Naive thymus-derived CD8-positive, alpha-beta T cell (primary cell): ENCODE results near the gene GAB4. TPM values are rescaled to one million over a fixed set of nuclear protein-coding genes. Genes with fewer than 3 reads are reported as not detected.
"Not testable (repeated sequence)": the region's sequence is repeated elsewhere in the genome, so short reads cannot be mapped to it uniquely, and the experiment has no call there.

Experiments
- ATAC-seq, 2 donors: fragments of 150-1000 bp; cut with Tn5 transposase in 1 of 2; sonication (Bioruptor Pico), chemical (Tn5 transposase) in 1 of 2; 1 replicate in 1 of 2; 2 replicates in 1 of 2; pipeline ENCODE4 v1.10.0; 2021; ENCODE audit warnings: mild to moderate bottlenecking in 2 of 2, moderate library complexity in 2 of 2
- POLR2A ChIA-PET: fragments of 350-600 bp; sonication (Branson Sonifier 250); formaldehyde crosslinking; loops from one replicate; lab custom pipeline; 2021; ENCODE audit warnings: antibody characterized with exemption; lab: Charles Lee
- DNase-seq, 10 donors: peaks; one replicate each; pipeline versions ENCODE4 v3.0.0 to v3.0.0-alpha.2; 2020 to 2022
- H3K27ac Mint-ChIP-seq, 10 donors: one replicate each; pipeline ENCODE4 v1.8.0; 2020 to 2022; ENCODE audit warnings: mild to moderate bottlenecking in 10 of 10, mixed read lengths in 10 of 10, moderate library complexity in 4 of 10, inconsistent platforms in 1 of 10
- H3K27me3 Mint-ChIP-seq, 5 donors: one replicate each; pipeline ENCODE4 v1.8.0; 2021 to 2022; ENCODE audit warnings: mixed read lengths in 5 of 5
- H3K36me3 Mint-ChIP-seq, 3 donors: one replicate each; pipeline ENCODE4 v1.8.0; 2020 to 2022; ENCODE audit warnings: mixed read lengths in 3 of 3, mild to moderate bottlenecking in 2 of 3, inconsistent platforms in 1 of 3
- H3K4me1 Mint-ChIP-seq, 4 donors: one replicate each; pipeline ENCODE4 v1.8.0; 2021 to 2022; ENCODE audit warnings: mixed read lengths in 4 of 4
- H3K4me3 Mint-ChIP-seq, 10 donors: one replicate each; pipeline ENCODE4 v1.8.0; 2020 to 2022; ENCODE audit warnings: mild to moderate bottlenecking in 10 of 10, mixed read lengths in 10 of 10, moderate library complexity in 6 of 10, inconsistent platforms in 1 of 10
- H3K9me3 Mint-ChIP-seq, 9 donors: one replicate each; pipeline ENCODE4 v1.8.0; 2020 to 2022; ENCODE audit warnings: mixed read lengths in 9 of 9, mild to moderate bottlenecking in 3 of 9, inconsistent platforms in 1 of 9, moderate library complexity in 1 of 9
- polyA plus RNA-seq, 3 donors: library from polyadenylated mRNA; unstranded; fragments of 300-500 nt; fragmentation: Illumina TruSeq; gene quantifications; one replicate each; pipeline ENCODE4 v1.2.3, GENCODE V29; 2021
- total RNA-seq, 8 experiments: library from RNA in 2 of 8; stranded (reverse) in 2 of 8; gene quantifications; one replicate each; pipeline ENCODE4 v1.2.3 and lab custom pipeline; 2021 to 2026

Gene GAB4
- total and polyA plus RNA-seq, 5 experiments from 2014 or later = 1.1 to 1.6 TPM; not detected in 3

DNA sequence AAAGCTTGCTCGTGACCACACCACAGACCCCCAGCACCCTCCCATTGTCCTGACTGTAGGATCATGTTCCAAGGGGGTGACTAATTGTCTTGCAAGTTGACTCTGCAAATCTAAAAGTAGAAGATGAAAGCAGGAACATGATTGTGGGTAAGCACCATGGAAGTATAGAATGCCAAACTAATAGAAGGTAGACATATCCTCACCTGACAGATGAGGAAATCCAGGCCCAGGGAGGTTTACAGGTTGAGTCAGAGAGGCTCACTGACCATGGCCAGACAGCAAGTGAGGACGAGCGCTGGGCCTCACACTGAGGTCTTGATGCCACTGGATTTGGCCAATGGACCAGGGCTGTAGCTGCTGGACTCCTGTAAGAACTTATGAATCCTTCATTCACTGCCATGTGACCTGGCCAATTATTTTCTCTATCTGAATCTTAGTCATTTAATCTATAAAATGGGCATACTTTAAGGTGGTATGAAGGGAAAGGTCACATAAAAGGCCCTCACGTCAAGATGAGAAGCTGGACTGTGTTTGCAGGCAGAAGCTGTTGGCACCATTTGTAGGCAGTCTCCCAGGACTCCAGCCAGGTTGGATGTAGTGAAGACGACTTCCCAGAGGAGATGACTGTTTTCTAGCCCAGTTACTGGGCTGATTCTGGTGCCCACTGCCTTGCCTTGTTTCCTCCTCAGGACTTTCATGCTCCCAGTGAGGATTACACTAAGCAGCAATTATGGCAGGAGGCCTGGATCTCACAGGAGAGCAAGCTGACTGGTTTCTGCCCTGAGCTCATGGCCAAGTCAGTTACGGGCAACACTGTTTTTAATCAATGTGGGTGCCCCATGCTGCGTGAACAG lies 54.6 kb downstream of the GAB4 start:
- no peak overlapping the region for H3K4me3 Mint-ChIP-seq
- no peaks in the 10 kb centered on the region for H3K36me3 Mint-ChIP-seq
- ATAC-seq (no peak), DNase-seq (no peak)
- POLR2A ChIA-PET = no interaction called here
- H3K27ac Mint-ChIP-seq = no peak overlapping the region
- H3K27me3 Mint-ChIP-seq = no peaks in the 10 kb centered on the region
- no peaks in the 10 kb centered on the region for H3K9me3 Mint-ChIP-seq
- peaks cover 7 to 22% (median 10%) of the 10 kb centered on the region in 4 donors for H3K4me1 Mint-ChIP-seq

DNA sequence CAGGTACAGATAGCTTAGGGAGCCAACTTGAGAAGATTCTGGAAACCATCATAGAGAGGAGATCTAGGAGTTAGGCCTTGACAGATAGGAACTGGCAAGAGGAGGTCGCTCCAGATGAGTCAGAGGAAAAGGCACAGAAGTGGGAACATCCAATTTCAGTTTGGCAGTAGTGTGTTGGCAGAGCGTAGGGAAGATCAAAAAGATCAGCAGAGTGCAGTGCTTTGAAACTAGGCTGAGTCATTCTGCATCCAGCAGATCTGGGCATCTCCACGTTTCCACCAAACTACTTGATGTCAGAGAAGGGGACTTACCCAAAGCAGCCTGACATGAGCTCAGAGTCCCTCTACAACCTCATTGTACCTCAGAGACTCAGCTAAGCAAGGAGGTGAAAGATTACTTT lies 58.5 kb downstream of the GAB4 start:
- Mint-ChIP-seq H3K27ac (no peak overlapping the region), H3K4me1 (no peaks in the 10 kb centered on the region), H3K36me3 (no peaks in the 10 kb centered on the region)

DNA sequence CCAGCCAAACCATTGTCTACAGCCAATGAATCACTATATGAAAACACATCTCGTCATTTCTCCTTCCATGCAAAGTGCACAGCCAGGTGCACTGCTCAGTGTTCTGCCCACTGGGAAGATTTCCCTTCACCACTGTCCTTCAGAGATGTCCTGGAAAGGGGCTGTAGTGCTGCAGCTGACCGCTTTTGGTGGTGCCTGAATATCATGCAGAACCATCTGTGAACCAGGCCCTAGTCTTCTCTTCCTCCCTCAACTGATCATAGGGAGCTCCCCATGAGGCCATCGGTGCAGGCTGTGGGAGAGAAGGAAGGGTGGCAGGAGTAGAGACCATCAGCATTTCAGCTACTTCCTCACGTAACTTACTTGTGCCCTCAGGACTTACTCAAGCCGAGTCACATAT lies 70.2 kb downstream of the GAB4 start:
- peak overlapping the region in 1 of 10 donors; percentile 42 for H3K27ac Mint-ChIP-seq
- no peaks in the 10 kb centered on the region for H3K36me3 Mint-ChIP-seq
- H3K27me3 Mint-ChIP-seq = peaks cover 3 to 25% (median 18%) of the 10 kb centered on the region in 5 donors
- ATAC-seq = no peak
- POLR2A ChIA-PET = no interaction called here
- no peak overlapping the region for H3K4me3 Mint-ChIP-seq
- H3K4me1 Mint-ChIP-seq = no peaks in the 10 kb centered on the region
- H3K9me3 Mint-ChIP-seq = no peaks in the 10 kb centered on the region
- DNase-seq = no peak

More for the DNA sequence above, 58.5 kb downstream of the GAB4 start:
- Mint-ChIP-seq H3K9me3 (no peaks in the 10 kb centered on the region), H3K27me3 (no peaks in the 10 kb centered on the region), H3K4me3 (no peak overlapping the region)
- ATAC-seq (no peak), DNase-seq (no peak)
- POLR2A ChIA-PET = no interaction called here

DNA sequence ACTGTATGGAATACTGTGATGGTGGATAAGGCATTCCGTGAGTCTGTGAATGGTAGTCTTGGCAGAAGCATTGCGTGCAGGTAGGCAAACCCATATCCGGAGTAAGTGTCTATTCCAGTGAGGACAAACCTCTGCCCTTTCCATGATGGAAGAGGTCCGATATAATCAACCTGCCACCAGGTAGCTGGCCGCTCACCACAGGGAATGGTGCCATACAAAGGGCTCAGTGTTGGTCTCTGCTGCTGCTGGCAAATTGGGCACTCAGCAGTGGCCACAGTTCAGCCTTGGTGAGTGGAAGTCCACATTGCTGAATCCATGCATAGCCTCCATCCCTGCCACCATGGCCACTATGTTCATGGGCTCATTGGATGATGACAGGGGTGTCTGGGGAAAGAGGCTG lies 70.8 kb downstream of the GAB4 start:
- peaks cover 5 to 31% (median 19%) of the 10 kb centered on the region in 5 donors for H3K27me3 Mint-ChIP-seq
- DNase-seq, H3K4me3 Mint-ChIP-seq, ATAC-seq, H3K4me1 Mint-ChIP-seq, H3K36me3 Mint-ChIP-seq, H3K27ac Mint-ChIP-seq, POLR2A ChIA-PET, H3K9me3 Mint-ChIP-seq: not testable (repeated sequence)

DNA sequence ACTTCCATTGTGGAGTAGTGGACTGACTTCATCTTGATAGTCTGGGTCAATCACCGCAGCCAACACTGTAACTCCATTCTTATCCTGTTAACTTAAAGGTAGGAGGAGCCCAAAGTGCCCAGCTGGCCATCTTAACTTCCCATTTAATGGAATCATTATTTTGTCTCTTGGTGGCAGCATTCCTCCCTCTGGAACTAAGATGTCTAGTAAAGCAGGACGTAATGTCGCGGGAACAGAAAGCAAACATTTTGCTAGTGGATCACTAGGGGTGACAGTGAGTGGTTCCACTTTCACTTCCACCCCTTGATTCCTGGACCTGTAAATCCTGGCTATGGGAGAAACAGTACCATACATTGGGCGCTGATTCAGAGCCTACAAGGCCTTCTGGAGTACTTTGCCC lies 71.4 kb downstream of the GAB4 start:
- Mint-ChIP-seq H3K27ac (no peak overlapping the region), H3K27me3 (peaks cover 2 to 32% (median 19%) of the 10 kb centered on the region in 5 donors), H3K4me1 (no peaks in the 10 kb centered on the region), H3K36me3 (no peaks in the 10 kb centered on the region), H3K4me3 (no peak overlapping the region), H3K9me3 (no peaks in the 10 kb centered on the region)
- ATAC-seq (no peak), DNase-seq (no peak)
- POLR2A ChIA-PET = no interaction called here

DNA sequence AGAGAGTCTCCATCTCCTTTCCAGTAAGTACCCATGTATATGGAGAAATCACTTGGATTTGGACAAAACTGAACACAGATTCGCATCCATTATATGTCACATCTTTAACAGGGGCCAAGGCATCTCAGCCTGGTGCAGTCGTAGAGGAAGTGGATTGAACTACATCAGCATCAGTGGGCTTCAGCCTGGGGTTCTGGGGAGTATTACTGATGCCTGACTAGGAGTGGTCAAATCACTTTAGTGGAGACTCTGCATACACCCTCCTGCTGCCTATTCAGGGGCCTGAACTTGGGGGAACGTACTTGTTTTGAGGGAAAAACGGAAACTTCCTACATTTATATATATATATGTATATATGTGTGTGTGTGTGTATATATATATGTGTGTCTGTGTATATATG lies 72.8 kb downstream of the GAB4 start:
- peaks cover 6 to 45% (median 24%) of the 10 kb centered on the region in 5 donors for H3K27me3 Mint-ChIP-seq
- DNase-seq (no peak), ATAC-seq (no peak)
- H3K4me1 Mint-ChIP-seq = no peaks in the 10 kb centered on the region
- no peaks in the 10 kb centered on the region for H3K36me3 Mint-ChIP-seq
- no peak overlapping the region for H3K4me3 Mint-ChIP-seq
- POLR2A ChIA-PET = no interaction called here
- H3K27ac Mint-ChIP-seq = no peak overlapping the region
- no peaks in the 10 kb centered on the region for H3K9me3 Mint-ChIP-seq

DNA sequence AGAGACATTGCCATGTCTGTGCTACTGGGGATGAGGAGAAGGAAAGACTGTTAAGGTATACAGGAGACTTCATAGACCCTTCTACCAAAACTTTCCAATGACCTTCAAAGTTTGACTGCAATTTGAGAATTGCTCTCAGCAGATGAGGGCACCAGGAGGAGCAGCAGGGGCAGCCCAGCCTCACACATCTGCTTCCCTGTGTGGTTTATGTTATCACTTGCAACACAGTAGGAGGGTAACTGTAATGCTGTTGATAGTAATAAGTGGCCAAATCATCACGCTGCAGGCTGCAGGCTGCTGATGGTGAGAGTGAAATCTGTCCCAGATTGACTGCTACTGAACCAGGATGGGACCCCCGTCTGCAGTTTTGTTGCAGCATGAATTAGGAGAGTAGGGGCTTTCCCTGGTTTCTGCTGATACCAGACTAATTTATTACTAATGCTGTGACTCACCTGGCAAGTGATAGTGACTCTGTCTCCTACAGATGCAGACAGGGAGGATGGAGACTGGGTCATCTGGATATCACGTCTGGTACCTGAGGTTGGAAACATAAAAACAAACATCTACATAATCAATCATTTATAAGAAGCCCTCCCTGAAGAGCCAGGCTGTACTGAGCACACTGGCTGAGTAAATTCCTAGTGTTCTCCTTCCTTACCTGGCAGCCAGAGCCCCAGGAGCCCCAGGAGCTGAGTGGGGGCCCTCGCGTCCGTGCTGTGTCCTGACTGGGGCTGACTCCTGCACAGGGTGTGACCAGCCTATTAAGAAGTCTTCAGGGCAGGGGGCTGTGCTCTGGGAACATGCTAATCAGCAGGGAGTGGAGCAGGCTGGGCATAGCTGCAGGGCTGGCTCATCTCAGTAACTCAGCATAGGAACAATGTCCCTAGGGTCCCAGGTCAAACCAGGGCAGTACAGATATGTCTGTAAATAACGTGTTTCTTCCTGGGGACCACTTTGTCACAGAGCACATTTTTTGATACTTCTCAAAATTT lies 74.4 kb downstream of the GAB4 start:
- Mint-ChIP-seq H3K4me3 (no peak overlapping the region), H3K36me3 (no peaks in the 10 kb centered on the region), H3K4me1 (no peaks in the 10 kb centered on the region), H3K27ac (no peak overlapping the region), H3K9me3 (no peaks in the 10 kb centered on the region), H3K27me3 (peaks cover 6 to 50% (median 29%) of the 10 kb centered on the region in 5 donors)
- POLR2A ChIA-PET = no interaction called here
- ATAC-seq (no peak), DNase-seq (no peak)

DNA sequence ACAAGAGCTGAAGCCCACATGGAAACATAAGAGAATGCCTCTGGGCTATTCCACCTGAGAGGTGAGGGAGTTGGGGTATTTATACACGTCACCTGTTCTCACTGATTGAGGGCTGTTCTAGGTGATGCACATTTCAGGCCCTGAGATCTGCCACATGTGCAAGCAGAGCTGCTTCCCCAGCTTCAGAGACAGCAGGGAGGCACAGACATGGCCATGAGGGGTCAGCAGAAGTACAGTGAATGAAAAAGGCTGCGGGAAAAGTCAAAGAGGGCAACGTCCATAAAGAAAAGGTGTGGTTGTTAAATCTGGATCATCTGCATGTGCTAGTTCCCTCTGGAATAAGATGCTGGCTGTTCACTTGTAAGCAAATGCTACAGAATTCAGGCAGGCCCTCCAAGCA lies 75.4 kb downstream of the GAB4 start:
- no peak overlapping the region for H3K4me3 Mint-ChIP-seq

DNA sequence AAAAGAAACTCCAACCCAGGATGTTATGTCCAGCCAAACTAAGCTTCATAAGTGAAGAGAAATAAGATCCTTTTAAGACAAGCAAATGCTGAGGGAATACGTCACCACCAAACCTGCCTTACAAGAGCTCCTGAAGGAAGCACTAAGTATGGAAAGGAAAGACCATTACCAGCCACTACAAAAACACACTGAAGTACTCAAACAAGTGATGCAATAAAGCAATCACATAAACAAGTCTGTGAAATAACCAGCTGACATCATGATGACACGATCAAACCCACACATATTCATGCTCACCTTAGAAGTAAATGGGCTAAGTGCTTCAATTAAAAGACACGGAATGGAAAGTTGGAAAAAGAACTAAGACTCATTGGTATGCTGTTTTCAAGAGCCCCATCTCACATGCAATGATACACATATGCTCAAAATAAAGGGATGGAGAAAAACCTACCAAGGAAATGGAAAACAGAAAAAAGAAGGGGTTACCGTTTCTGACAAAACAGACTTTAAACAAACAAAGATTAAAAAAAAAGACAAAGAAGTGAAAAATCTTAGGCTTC lies 82.5 kb downstream of the GAB4 start:
- peaks cover 3 to 44% (median 23%) of the 10 kb centered on the region in 5 donors for H3K27me3 Mint-ChIP-seq
- no peak overlapping the region for H3K27ac Mint-ChIP-seq
- no peak overlapping the region for H3K4me3 Mint-ChIP-seq
- H3K36me3 Mint-ChIP-seq = no peaks in the 10 kb centered on the region
- DNase-seq (no peak), ATAC-seq (no peak)
- POLR2A ChIA-PET = no interaction called here
- peaks cover 0 to 5% (median 0%) of the 10 kb centered on the region in 4 donors for H3K4me1 Mint-ChIP-seq
- H3K9me3 Mint-ChIP-seq = no peaks in the 10 kb centered on the region

More for the DNA sequence above, 75.4 kb downstream of the GAB4 start:
- Mint-ChIP-seq H3K36me3 (no peaks in the 10 kb centered on the region), H3K27me3 (peaks cover 6 to 49% (median 35%) of the 10 kb centered on the region in 5 donors), H3K4me1 (no peaks in the 10 kb centered on the region), H3K9me3 (no peaks in the 10 kb centered on the region), H3K27ac (no peak overlapping the region)
- ATAC-seq = no peak
- peak in 1 of 10 donors; percentile 3 for DNase-seq
- POLR2A ChIA-PET = no interaction called here

DNA sequence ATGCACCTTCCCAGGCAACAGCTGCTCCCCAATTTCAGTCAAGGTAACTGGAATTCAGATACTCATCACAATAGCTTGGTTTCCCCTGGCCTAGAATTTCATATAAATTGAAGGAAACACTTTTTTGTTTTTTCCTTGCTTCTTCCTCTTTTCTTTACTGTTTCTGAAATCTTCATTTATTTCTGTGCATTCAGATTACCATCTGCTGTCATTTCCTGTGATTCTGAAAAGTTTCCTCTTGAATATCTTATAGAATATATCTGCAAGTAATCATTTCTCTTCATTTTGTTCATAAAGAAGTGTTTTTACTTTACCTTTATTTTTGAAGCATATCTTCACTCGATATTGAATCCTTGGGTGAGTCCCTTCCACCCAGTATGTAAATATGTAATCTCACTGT lies 85.3 kb downstream of the GAB4 start:
- H3K27ac Mint-ChIP-seq = no peak overlapping the region
- ATAC-seq = no peak
- H3K4me3 Mint-ChIP-seq = peak overlapping the region in 1 of 10 donors; percentile 1
- no peaks in the 10 kb centered on the region for H3K9me3 Mint-ChIP-seq
- POLR2A ChIA-PET = no interaction called here
- H3K27me3 Mint-ChIP-seq = peaks cover 8 to 28% (median 17%) of the 10 kb centered on the region in 5 donors
- peaks cover 0 to 5% (median 0%) of the 10 kb centered on the region in 4 donors for H3K4me1 Mint-ChIP-seq
- DNase-seq = no peak
- no peaks in the 10 kb centered on the region for H3K36me3 Mint-ChIP-seq

DNA sequence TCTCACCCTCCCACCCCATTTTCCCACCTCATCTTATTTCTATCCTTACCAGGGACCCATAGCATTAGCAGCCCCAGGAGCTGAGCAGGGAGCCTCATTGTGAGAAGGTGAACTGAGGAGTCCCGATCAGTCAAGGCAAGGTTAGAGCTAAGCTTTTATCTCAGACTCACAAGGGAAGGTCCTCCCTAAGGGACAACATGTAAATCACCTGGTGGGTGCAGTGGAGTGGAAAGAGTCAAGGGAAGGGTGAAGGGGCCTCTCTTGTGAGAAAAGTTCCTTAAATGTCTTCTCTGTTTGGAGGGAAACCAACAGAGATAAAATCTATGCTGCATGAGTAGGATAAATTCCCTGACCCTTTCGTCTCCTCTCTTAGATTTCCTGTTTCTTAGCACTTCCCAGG lies 85.9 kb downstream of the GAB4 start:
- POLR2A ChIA-PET = no interaction called here
- no peak for DNase-seq
- no peaks in the 10 kb centered on the region for H3K9me3 Mint-ChIP-seq
- peaks cover 14 to 31% (median 22%) of the 10 kb centered on the region in 5 donors for H3K27me3 Mint-ChIP-seq
- ATAC-seq = no peak
- H3K36me3 Mint-ChIP-seq = no peaks in the 10 kb centered on the region
- H3K27ac Mint-ChIP-seq = no peak overlapping the region
- peaks cover 0 to 5% (median 5%) of the 10 kb centered on the region in 4 donors for H3K4me1 Mint-ChIP-seq
- H3K4me3 Mint-ChIP-seq = no peak overlapping the region

DNA sequence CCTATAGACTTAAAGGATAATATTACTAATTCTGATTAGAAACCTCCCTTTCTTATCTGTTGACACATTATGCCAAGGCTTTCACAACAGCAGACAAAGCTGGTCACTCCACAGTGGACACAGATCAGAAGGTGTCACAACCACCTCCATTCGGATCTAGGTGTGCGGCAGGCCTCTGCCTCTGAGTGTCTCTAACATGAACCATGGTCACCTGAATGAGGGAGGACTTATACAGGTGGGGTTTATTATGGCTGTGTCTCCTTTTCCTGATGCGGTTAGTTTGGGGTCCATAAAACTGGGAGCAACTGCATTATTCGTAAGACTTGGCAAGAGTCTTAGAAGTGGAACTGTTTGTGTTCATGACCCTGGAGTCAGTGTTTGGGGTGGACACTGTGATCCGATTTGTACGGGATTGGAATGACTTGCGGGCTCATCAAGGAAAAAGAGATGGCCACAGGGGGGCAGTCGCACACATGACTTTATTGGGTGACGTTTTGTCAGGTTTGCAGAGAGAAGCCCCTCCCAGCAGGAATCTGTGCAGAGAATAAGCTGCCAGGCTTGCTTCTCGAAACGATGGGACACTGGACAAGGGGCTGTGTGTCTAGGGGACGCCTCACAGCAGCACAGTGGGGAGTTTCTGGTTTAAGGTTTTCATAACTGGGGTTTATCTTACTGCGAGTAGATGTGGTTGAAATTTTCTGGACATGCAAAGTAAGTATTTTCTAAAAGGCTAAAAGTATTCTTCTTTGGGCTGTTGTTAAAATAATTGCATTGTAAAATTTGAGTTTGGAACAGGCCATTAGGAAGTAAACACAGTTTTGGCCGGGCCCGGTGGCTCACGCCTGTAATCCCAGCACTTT lies 90.6 kb downstream of the GAB4 start:
- DNase-seq = peak; percentile 18 to 76 (median 40)
- peaks cover 0 to 13% (median 5%) of the 10 kb centered on the region in 4 donors for H3K4me1 Mint-ChIP-seq
- H3K36me3 Mint-ChIP-seq = no peaks in the 10 kb centered on the region
- no peak overlapping the region for H3K27ac Mint-ChIP-seq
- POLR2A ChIA-PET = no interaction called here
- peak; percentile 38 to 52 for ATAC-seq
- H3K4me3 Mint-ChIP-seq = no peak overlapping the region
- H3K9me3 Mint-ChIP-seq = no peaks in the 10 kb centered on the region
- peaks cover 8 to 28% (median 20%) of the 10 kb centered on the region in 5 donors for H3K27me3 Mint-ChIP-seq
